T-helper 1 cell treated with Interleukin-12 subunit alpha and Interleukin-12 subunit beta and Interleukin-4 antibody, amounts not matched to agents 30 ng/mL and 1 ng/mL, for 36 hours (primary cell): ENCODE data around the gene PNPT1. TPM values are rescaled to one million over a fixed set of nuclear protein-coding genes. Genes with fewer than 3 reads are reported as not detected.
"Not testable (repeated sequence)": the region's sequence is repeated elsewhere in the genome, so short reads cannot be mapped to it uniquely, and the experiment has no call there.

Experiments
- intact Hi-C: fragments of 100-400 bp; cut with micrococcal nuclease; formaldehyde crosslinking; loops from one replicate; pipeline ENCODE4 v1.15.1; 2024
- total RNA-seq: library from RNA; stranded (reverse); gene quantifications from 2 replicates; pipeline ENCODE4 v1.2.3, GENCODE V29; 2022

Gene PNPT1
- 34.4 and 47.7 TPM in 2 replicates for total RNA-seq

- intact Hi-C loops: loop anchor here (1.0 to 5.0 kb wide), 13 partner anchors 76 to 1906 kb away; partner anchors contain the start of genes ACYP2, ASB3, CCDC88A and CFAP36
Measured at GRCh38 chr2:55693181-55694125, at the start of gene PNPT1. TSS of gene PNPT1 (minus strand) at chr2:55693844. CDS start at chr2:55693823, 21 bp downstream.

GRCh38 chr2:55742996-55743395, 49.4 kb upstream of the PNPT1 start:
- intact Hi-C loops: no loop called here

- intact Hi-C loops: not testable (repeated sequence)
Measured at GRCh38 chr2:55736019-55736536, 42.4 kb upstream of the PNPT1 start.

GRCh38 chr2:55734726-55735125, 41.1 kb upstream of the PNPT1 start:
- intact Hi-C loops: no loop called here

- intact Hi-C loops: no loop called here
Measured at GRCh38 chr2:55733335-55733734, 39.7 kb upstream of the PNPT1 start.

GRCh38 chr2:55732854-55733253, 39.2 kb upstream of the PNPT1 start:
- intact Hi-C loops: no loop called here

GRCh38 chr2:55729136-55729685, 35.6 kb upstream of the PNPT1 start:
- intact Hi-C loops: no loop called here

GRCh38 chr2:55721596-55722215, 28.1 kb upstream of the PNPT1 start:
- intact Hi-C loops: no loop called here

GRCh38 chr2:55720417-55720816, 26.8 kb upstream of the PNPT1 start:
- intact Hi-C loops: no loop called here

GRCh38 chr2:55719852-55720251, 26.2 kb upstream of the PNPT1 start:
- intact Hi-C loops: no loop called here

- intact Hi-C loops: loop anchor here (1.0 kb wide), 3 partner anchors 291 to 1798 kb away; no protein-coding TSS in a partner anchor
Measured at GRCh38 chr2:55718165-55719008, 24.7 kb upstream of the PNPT1 start.

GRCh38 chr2:55715626-55716025, 22.0 kb upstream of the PNPT1 start:
- intact Hi-C loops: no loop called here

- intact Hi-C loops: not testable (repeated sequence)
Measured at GRCh38 chr2:55715178-55715577, 21.5 kb upstream of the PNPT1 start.

GRCh38 chr2:55712477-55713060, 18.9 kb upstream of the PNPT1 start:
- intact Hi-C loops: no loop called here

- intact Hi-C loops: no loop called here
Measured at GRCh38 chr2:55710025-55710424, 16.4 kb upstream of the PNPT1 start.

GRCh38 chr2:55707751-55708150, 14.1 kb upstream of the PNPT1 start:
- intact Hi-C loops: no loop called here

GRCh38 chr2:55706258-55706657, 12.6 kb upstream of the PNPT1 start:
- intact Hi-C loops: not testable (repeated sequence)

- intact Hi-C loops: no loop called here
Measured at GRCh38 chr2:55705027-55705653, 11.5 kb upstream of the PNPT1 start.

- intact Hi-C loops: no loop called here
Measured at GRCh38 chr2:55703350-55703749, 9.7 kb upstream of the PNPT1 start.

- intact Hi-C loops: loop anchor here (1.0 to 5.0 kb wide), 11 partner anchors 75 to 1905 kb away; partner anchors contain the start of genes ACYP2, ASB3, CCDC88A and CFAP36
Measured at GRCh38 chr2:55692740-55693139, 904 bp downstream of the PNPT1 start.
